Measurements from ENCODE around the gene EEF2.
"Not testable (repeated sequence)": the region's sequence is repeated elsewhere in the genome, so short reads cannot be mapped to it uniquely, and the experiment has no call there.

EEF2 gene

GRCh38 chr19:4014541-4015491 lies 29.6 kb upstream of the EEF2 start:
- peak; percentile 36 for DNase-seq

DNA sequence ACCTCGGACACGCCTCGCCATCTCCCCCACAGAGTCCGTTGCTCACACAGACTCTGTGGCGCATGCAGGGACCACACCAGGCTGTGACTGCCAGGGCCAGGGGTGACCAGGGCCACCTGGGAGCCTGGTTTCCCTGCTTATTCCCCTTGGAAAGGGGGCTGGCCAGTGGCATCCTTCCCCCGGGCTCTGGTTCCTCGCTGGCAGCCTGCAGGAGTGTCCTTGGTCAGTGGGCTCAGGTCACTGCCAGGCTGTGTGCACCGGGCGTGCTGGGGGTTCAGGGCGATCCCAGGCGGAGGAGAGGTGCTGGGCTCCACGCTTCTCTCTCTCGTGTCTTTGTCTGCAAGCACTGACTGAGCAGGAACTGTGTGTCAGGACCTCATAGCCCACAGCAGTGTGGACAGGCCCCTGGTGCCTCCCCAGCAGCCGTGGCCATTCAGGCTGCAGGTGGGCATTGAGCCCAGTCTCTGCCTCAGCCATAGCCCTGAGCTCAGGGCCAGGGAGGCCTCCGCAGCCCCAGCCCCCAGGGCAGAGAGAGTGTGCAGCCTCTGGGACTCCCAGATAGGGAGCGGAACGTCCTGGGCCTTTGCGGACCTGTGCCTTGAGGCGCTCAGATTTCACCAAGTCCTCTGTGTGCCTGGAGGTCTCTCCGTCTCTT lies 28.8 kb upstream of the EEF2 start:
- DNase-seq: no peak

GRCh38 chr19:4012975-4013634 lies 27.8 kb upstream of the EEF2 start:
- DNase-seq: no peak

GRCh38 chr19:4012092-4012974 lies 27.1 kb upstream of the EEF2 start:
- DNase-seq: no peak

DNA sequence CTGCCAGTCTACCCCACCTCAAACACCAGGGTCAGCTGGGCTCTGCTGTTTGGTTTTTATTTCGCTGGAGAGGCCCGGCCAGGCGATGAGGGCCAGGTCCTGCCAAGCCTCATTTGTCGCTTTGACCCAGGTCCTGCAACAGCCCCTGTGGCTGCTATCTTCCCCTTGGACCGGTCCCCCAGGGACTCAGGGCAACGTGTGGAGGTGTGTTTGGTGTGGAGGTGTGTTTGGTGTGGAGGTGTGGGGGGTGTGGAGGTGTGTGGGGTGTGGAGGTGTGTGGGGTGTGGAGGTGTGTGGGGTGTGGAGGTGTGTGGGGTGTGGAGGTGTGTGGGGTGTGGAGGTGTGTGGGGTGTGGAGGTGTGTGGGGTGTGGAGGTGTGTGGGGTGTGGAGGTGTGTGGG lies 26.2 kb upstream of the EEF2 start:
- not testable (repeated sequence) for DNase-seq

DNA sequence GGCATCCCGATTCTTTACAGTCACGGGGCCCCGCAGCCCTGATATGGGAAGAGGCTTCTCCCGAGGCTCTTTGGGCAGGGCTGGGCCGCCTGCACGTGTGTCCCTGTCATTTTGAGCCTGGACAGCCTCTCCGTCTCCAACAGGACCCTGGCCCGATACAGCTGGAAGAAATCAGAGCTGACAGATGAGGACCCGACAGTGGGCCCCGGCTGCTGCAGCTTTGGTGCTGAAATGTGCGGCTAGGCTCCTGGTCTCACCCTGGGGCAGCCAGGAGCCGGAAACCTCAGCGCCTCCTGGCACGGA lies 25.5 kb upstream of the EEF2 start:
- no peak for DNase-seq

DNA sequence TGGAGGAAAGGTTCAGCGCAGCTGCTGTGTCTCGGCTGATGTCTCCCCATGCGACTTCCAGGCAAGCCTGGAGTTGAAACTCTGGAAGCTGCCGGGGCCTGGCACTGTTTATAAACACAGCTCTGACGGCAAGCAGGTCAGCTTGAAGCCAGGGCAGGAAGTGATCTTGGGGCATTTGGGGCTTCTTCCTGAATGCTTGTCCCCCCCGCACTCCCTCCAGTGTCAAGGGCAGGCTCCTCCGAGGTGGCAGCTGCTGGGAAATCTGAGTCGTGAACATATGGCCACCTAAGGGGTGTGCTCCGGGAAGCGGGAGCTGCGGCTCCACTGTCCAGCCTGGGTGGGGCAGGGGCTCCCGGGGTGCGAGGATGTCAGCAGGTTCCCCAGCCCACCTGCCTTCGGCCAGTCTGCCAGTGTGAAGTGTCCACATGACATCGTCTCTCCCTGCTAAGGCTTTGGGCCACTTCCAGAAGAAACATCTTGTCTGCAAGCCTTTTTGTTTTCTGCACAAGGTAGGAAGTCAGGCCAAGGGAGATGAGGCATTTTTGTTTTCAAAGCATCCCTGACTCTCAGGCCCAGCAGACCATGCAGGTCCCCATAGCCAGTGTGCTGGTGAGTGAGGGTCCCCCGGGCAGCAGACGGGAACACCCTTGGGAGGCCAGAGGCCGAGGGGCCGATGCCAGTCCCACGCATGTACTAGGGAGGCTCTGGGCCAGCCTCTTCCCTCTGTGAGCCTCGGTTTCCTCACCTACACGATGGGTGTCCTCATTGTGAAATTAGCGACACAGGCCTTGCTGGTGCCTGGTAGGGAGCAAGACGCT lies 24.9 kb upstream of the EEF2 start:
- DNase-seq: no peak

- peak; percentile 60 for DNase-seq
Observed at GRCh38 chr19:4007836-4008539, 22.7 kb upstream of the EEF2 start.

DNA sequence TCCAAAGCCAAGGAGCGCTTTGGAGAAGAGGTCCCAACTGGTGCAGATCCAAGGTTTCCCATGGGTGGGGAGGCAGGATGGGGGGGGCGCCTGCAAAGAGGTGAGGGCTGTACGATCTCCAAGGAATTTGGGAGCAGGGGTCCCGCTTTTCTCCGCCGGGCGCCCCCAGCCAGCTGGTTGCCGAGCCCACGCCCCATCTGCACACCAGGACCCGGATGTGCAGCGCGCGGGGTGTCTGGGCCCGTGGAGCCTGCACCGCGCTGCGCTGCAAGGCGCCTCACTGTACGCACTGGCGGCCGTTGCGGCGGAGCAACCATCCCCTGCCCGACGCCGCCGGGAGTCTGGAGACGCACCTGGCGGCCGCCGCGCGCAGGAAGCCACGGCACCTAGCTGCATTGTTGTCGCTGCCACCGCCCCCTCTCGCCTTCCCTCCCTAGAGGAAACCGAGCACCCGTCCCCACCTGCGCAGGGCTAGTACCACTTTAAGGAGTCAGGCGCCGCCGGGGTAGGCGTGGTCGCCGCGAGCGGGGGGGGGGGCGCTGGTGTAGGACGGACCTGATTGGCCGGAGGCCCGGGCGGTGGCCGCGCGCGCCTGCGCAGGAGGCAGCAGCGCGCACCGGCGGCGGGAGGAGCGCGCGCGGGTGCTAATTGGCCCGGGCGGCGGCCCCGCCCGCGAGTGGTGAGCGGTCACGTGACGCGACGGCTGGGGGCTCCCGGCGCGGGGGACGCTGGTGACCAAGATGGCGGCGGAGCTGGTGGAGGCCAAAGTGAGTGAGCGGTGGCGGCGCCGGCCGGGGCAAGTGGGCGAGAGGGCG lies 22.0 kb upstream of the EEF2 start, which contains the start of gene PIAS4:
Gene PIAS4, plus strand, starts transcription at position 716 of the 815 bp plus-strand sequence. Its CDS starts 25 bp downstream, at position 741.
- peak; percentile 97 for DNase-seq

DNA sequence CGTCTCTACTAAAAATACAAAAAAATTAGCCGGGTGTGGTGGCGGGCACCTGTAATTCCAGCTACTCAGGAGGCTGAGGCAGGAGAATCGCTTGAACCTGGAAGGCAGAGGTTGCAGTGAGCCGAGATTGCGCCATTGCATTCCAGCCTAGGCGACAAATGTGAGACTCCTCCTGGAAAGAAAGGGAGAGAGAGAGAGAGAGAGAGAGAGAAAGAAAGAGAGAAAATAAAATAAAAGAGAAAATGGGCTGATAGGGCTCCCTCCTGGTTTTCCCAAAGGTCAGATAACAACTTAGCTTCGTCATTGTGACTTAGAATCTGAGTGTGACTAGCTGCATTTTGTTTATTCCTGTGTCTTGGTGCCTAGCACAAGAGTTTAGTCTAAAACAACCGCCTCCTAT lies 20.2 kb upstream of the EEF2 start:
- DNase-seq: peak; percentile 29

GRCh38 chr19:4000798-4001197 lies 15.5 kb upstream of the EEF2 start:
- not testable (repeated sequence) for DNase-seq

DNA sequence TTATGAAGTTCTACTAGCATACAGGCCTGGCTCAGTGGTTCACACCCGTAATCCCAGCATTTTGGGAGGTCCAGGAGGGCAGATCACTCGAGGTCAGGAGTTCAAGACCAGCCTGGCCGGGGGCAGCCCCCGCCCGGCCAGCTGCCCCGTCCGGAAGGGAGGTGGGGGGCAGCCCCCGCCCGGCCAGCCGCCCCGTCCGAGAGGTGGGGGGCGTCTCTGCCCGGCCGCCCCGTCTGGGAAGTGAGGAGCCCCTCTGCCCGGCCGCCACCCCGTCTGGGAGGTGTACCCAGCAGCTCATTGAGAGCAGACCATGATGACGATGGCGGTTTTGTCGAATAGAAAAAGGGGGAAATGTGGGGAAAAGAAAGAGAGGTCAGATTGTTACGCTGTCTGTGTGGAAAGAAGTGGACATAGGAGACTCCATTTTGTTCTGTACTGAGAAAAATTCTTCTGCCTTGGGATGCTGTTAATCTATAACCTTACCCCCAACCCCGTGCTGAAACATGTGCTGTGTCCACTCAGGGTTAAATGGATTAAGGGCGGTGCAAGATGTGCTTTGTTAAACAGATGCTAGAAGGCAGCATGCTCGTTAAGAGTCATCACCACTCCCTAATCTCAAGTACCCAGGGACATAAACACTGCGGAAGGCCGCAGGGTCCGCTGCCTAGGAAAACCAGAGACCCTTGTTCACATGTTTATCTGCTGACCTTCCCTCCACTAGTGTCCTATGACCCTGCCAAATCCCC lies 13.6 kb upstream of the EEF2 start:
- DNase-seq: not testable (repeated sequence)

DNA sequence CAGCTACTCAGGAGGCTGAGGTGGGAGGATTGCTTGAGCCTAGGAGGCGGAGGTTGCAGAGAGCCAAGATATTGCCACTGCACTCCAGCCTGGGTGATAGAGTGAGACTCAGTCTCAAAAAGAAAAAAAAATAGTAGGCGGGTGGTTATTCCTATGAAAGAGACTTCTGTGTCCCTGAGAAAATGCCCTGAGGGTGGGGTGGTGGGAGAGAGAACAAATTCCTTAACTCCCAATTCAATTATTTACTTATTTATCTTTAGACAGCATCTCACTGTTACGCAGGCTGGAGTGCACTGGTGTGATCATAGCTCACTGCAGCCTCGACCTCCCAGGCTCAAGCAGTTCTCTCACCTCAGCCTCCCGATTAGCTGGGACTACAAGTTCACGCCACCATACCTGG lies 10.3 kb upstream of the EEF2 start:
- DNase-seq: no peak

GRCh38 chr19:3990815-3991117 lies 5.5 kb upstream of the EEF2 start:
- DNase-seq: no peak

DNA sequence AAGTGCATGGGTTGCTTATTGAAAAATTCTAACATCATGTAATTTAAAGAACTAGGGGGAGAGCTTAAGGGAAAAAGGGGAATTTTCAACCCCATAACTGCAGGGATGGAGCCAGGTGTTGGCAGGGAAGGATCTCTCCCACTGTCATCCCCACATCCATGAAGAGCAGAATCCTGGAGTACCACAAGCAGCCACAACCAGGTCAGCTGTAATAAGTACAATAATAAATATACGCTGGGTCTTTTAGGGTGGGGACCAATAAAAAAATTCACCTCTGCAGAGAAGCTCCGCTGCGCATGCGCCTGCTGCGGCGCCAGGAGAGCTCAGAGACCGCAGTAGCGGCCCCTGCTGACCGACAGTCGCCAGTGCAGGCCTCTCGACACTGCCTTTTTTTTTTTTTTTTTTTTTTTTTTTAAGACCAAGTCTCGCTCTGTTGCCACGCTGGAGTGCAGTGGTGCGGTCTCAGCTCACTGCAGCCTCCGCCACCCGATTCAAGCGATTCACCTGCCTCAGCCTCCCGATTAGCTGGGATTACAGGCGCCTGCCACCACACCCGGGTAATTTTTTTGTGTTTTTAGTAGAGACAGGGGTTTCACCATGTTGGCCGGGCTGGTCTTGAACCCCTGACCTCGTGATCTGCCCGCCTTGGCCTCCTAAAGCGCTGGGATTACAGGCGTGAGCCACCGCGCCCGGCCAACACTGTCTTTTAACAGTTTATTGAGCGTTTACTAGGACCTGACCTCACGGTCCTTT lies 2.5 kb upstream of the EEF2 start:
- peak; percentile 96 for DNase-seq

DNA sequence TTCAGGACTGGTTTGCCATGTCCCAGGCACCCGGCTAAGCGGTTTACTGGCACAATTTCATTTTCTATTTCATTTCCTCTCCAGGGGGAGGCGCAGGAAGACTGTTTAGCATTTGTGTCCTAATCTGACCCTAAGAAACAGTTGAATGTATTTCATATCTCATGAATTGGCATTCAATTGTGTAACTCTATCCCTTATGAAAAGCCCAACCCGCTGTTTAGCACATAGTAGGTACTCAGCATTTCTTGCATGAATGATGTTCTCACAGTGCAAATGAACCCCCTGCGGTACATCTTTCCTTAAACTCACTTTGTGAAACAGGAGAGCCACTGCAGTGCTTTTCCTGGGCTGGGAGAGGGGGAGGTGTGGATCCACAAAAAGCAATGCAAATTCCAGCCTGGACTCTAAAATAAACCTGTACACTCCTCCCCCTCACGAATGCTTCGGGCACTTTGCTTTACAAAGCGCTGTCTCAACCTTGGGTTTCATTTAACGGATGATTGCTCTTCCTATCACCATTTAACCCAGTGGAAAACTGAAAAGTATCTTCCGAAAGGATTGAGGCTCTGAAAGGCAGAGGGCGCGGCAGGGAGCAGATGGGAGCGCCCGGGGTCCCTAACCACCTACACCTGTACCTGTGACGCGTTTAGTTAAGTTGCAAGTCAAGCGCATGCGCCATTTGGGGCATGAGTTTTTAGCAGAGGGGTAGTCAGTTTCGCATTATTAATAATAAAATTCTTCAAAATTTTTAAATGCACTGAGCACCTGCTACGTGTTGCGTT lies 1.2 kb upstream of the EEF2 start:
- peak; percentile 95 for DNase-seq

DNA sequence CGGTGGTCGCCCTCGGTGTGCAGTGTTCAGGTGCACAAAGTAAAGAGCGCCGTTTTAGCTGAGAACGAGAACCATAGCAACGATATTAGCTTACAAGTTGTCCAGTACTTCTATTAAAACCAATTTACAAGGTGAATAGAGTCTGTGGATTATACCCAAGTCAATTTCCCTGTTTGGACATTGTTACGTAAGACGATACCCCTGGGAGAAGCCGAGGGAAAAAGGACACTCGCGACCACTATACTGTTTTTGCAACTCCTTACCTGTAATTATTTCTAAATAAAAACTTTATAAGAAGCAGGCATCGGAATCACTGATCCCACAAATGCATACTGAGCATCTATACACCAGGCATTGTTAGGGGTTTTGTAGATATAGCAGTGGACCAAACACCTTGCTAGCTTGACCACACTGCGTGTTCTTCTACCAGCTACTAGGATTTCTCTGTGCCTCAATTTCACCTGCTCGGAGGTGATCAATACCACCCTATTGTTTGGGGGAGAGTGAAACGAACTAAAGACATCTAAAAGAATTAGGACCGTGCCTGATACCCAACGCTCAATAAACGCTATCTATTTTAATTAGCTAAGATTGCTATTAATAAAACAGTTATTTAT lies 488 bp upstream of the EEF2 start:
- no peak for DNase-seq

DNA sequence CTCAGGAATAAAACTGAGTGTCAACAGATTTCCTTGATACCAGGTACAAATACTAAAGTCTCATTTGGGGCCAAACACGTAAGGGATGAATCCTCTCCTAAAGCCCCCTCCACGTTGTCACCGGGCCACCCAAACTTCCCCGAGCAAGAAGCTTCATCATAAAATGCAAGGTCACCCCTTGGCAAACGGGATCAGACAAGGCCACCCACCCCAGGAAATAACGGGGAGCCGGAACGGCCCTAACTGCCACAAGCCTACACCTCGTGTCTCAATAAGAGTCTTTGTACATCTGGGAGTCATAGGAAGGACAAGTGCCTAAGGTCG lies 717 bp downstream of the EEF2 start:
- DNase-seq: no peak

All from hematopoietic multipotent progenitor cell treated with erythropoietin and hydrocortisone succinate and interleukin-3 and kit ligand, for 6 days (in vitro differentiated cells).